ENCODE results near the gene DCAF7. TPM values are rescaled to one million over a fixed set of nuclear protein-coding genes. Genes with fewer than 3 reads are reported as not detected.

DCAF7 gene
- 100 to 1,000 TPM; 104 to 115 (median 114) TPM for polyA plus RNA-seq (ENCODE audit: insufficient read length in 3 of 3)
- long read RNA-seq, donor 1, full-length matches to known transcripts, result 14 of 41 reads
- long read RNA-seq, donor 1, partial matches to known transcripts, result 27 of 41 reads
- long read RNA-seq, donor 1, other reads (novel, unspliced or antisense), result 0 of 41 reads
- long read RNA-seq, donor 2, full-length matches to known transcripts, result 18 of 38 reads
- long read RNA-seq, donor 2, partial matches to known transcripts, result 20 of 38 reads
- long read RNA-seq, donor 2, other reads (novel, unspliced or antisense), result 0 of 38 reads
- long read RNA-seq, donor 3, full-length matches to known transcripts, result 25 of 44 reads
- long read RNA-seq, donor 3, partial matches to known transcripts, result 19 of 44 reads
- long read RNA-seq, donor 3, other reads (novel, unspliced or antisense), result 0 of 44 reads
- long read RNA-seq, donor 4, full-length matches to known transcripts, result 22 of 36 reads
- long read RNA-seq, donor 4, partial matches to known transcripts, result 14 of 36 reads
- long read RNA-seq, donor 4, other reads (novel, unspliced or antisense), result 0 of 36 reads
- long read RNA-seq, donor 5, result 0 reads
- long read RNA-seq, donor 6, full-length matches to known transcripts, result 15 of 45 reads
- long read RNA-seq, donor 6, partial matches to known transcripts, result 30 of 45 reads
- long read RNA-seq, donor 6, other reads (novel, unspliced or antisense), result 0 of 45 reads
- long read RNA-seq, donor 7, full-length matches to known transcripts, result 17 of 39 reads
- long read RNA-seq, donor 7, partial matches to known transcripts, result 22 of 39 reads
- long read RNA-seq, donor 7, other reads (novel, unspliced or antisense), result 0 of 39 reads
- long read RNA-seq, donor 8, result 0 reads
- long read RNA-seq, donor 9, full-length matches to known transcripts, result 23 of 30 reads
- long read RNA-seq, donor 9, partial matches to known transcripts, result 7 of 30 reads
- long read RNA-seq, donor 9, other reads (novel, unspliced or antisense), result 0 of 30 reads
- long read RNA-seq, donor 10, full-length matches to known transcripts, result 27 of 45 reads
- long read RNA-seq, donor 10, partial matches to known transcripts, result 18 of 45 reads
- long read RNA-seq, donor 10, other reads (novel, unspliced or antisense), result 0 of 45 reads
- long read RNA-seq, donor 11, full-length matches to known transcripts, result 20 of 30 reads
- long read RNA-seq, donor 11, partial matches to known transcripts, result 10 of 30 reads
- long read RNA-seq, donor 11, other reads (novel, unspliced or antisense), result 0 of 30 reads
- long read RNA-seq, donor 12, full-length matches to known transcripts, result 6 of 19 reads
- long read RNA-seq, donor 12, partial matches to known transcripts, result 13 of 19 reads
- long read RNA-seq, donor 12, other reads (novel, unspliced or antisense), result 0 of 19 reads
- long read RNA-seq, donor 13, result 0 reads
- long read RNA-seq, donor 14, full-length matches to known transcripts, result 17 of 24 reads
- long read RNA-seq, donor 14, partial matches to known transcripts, result 7 of 24 reads
- long read RNA-seq, donor 14, other reads (novel, unspliced or antisense), result 0 of 24 reads
- long read RNA-seq, donor 15, full-length matches to known transcripts, result 8 of 24 reads
- long read RNA-seq, donor 15, partial matches to known transcripts, result 16 of 24 reads
- long read RNA-seq, donor 15, other reads (novel, unspliced or antisense), result 0 of 24 reads
- long read RNA-seq, donor 16, full-length matches to known transcripts, result 78 of 284 reads
- long read RNA-seq, donor 16, partial matches to known transcripts, result 206 of 284 reads
- long read RNA-seq, donor 16, other reads (novel, unspliced or antisense), result 0 of 284 reads

GRCh38 chr17:63549946-63550816, at the start of gene DCAF7:
Gene DCAF7, plus strand, starts transcription at chr17:63550477. Its CDS starts 201 bp downstream, at chr17:63550678.
- peak; percentile 99 to 100 (median 100) for DNase-seq (ENCODE audit: extremely low read depth in 1 of 11, low read depth in 9 of 11, low spot score in 4 of 11)

GRCh38 chr17:63500543-63501390, 49.5 kb upstream of the DCAF7 start:
- DNase-seq (ENCODE audit: extremely low read depth in 1 of 11, low read depth in 9 of 11, low spot score in 4 of 11), result no peak

GRCh38 chr17:63503341-63503705, 47.0 kb upstream of the DCAF7 start:
- no peak for DNase-seq (ENCODE audit: extremely low read depth in 1 of 11, low read depth in 9 of 11, low spot score in 4 of 11)

- no peak for DNase-seq (ENCODE audit: extremely low read depth in 1 of 11, low read depth in 9 of 11, low spot score in 4 of 11)
Observed at GRCh38 chr17:63504261-63504660, 46.0 kb upstream of the DCAF7 start.

GRCh38 chr17:63505341-63505740, 44.9 kb upstream of the DCAF7 start:
- no peak for DNase-seq (ENCODE audit: extremely low read depth in 1 of 11, low read depth in 9 of 11, low spot score in 4 of 11)

GRCh38 chr17:63506627-63507026, 43.6 kb upstream of the DCAF7 start:
- no peak for DNase-seq (ENCODE audit: extremely low read depth in 1 of 11, low read depth in 9 of 11, low spot score in 4 of 11)

GRCh38 chr17:63511331-63511730, 38.9 kb upstream of the DCAF7 start:
- DNase-seq (ENCODE audit: extremely low read depth in 1 of 11, low read depth in 9 of 11, low spot score in 4 of 11), result no peak

- DNase-seq (ENCODE audit: extremely low read depth in 1 of 11, low read depth in 9 of 11, low spot score in 4 of 11), result no peak
Observed at GRCh38 chr17:63512388-63512787, 37.9 kb upstream of the DCAF7 start.

- no peak for DNase-seq (ENCODE audit: extremely low read depth in 1 of 11, low read depth in 9 of 11, low spot score in 4 of 11)
Observed at GRCh38 chr17:63512896-63513644, 37.2 kb upstream of the DCAF7 start.

GRCh38 chr17:63514477-63514876, 35.8 kb upstream of the DCAF7 start:
- no peak for DNase-seq (ENCODE audit: extremely low read depth in 1 of 11, low read depth in 9 of 11, low spot score in 4 of 11)

- no peak for DNase-seq (ENCODE audit: extremely low read depth in 1 of 11, low read depth in 9 of 11, low spot score in 4 of 11)
Observed at GRCh38 chr17:63514974-63515373, 35.3 kb upstream of the DCAF7 start.

- no peak for DNase-seq (ENCODE audit: extremely low read depth in 1 of 11, low read depth in 9 of 11, low spot score in 4 of 11)
Observed at GRCh38 chr17:63515426-63515825, 34.9 kb upstream of the DCAF7 start.

GRCh38 chr17:63516910-63517824, 33.1 kb upstream of the DCAF7 start:
- no peak for DNase-seq (ENCODE audit: extremely low read depth in 1 of 11, low read depth in 9 of 11, low spot score in 4 of 11)

- no peak for DNase-seq (ENCODE audit: extremely low read depth in 1 of 11, low read depth in 9 of 11, low spot score in 4 of 11)
Observed at GRCh38 chr17:63517825-63518534, 32.3 kb upstream of the DCAF7 start.
